ENCODE data around the gene FBXL15.

The FBXL15 gene

DNA sequence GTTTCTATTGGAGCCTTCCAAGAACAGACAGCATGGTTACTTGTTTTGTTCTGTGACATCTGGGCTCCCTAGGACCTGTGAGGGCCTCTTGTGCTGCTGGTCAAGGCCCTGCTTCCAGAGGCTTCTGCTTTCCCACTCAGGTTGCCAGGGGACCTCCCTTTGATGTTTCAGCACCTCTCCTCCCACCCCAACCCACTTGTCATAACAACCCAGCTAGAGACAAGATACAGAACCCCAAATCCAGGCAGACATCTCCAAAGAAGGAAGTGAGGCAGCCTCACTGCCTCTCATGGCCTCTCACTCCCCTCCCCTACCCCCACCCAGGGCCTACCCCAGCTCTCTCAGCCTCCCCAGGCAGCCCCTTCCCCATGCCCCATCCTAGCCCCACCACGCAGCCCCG is 13.8 kb upstream of the FBXL15 start:
- TF ChIP-seq, protein P1, sequence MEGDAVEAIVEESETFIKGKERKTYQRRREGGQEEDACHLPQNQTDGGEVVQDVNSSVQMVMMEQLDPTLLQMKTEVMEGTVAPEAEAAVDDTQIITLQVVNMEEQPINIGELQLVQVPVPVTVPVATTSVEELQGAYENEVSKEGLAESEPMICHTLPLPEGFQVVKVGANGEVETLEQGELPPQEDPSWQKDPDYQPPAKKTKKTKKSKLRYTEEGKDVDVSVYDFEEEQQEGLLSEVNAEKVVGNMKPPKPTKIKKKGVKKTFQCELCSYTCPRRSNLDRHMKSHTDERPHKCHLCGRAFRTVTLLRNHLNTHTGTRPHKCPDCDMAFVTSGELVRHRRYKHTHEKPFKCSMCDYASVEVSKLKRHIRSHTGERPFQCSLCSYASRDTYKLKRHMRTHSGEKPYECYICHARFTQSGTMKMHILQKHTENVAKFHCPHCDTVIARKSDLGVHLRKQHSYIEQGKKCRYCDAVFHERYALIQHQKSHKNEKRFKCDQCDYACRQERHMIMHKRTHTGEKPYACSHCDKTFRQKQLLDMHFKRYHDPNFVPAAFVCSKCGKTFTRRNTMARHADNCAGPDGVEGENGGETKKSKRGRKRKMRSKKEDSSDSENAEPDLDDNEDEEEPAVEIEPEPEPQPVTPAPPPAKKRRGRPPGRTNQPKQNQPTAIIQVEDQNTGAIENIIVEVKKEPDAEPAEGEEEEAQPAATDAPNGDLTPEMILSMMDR (IDR thresholded peaks at IDR 0.05; ENCODE audit: control insufficient read depth, extremely low read depth, insufficient read depth) = no peak
- DNase-seq (ENCODE audit: low read depth) = no peak
- no peak overlapping the region for H3K4me3 ChIP-seq (ENCODE audit: low read depth, low read length)

DNA sequence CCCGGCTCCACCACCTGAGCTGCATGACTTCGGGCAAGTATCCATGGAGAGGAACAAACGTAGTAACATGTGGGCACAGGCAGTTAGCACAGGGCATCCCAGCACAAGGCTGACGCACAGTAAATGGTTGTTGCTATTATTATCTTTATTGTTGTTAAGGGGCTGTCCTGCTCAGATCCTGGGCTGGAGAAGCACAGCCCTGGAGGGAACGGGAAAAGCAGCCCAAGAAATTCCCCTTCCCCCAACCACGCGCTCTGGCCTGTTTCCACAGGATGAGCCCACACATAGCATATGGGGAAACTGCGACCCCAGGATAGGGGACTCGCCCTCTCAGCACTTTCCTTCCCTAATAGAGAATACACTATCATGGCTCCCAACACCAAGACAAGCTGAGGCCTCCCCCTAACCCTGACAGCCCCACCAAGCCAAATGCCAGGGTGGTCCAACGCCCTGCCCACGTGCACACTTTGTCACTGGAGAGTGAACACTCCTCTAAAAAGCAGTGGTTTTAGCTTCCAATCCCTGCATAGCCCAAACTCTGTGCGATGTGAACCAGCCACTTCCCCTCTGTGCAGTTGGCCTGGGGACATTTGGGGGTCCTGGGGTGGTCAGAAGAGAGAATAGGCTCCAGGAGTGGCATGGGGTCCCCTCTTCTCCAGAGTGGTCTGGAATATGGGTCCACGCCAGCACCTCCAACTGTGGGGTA is 13.1 kb upstream of the FBXL15 start:
- TF ChIP-seq, protein P1 (IDR thresholded peaks at IDR 0.05; ENCODE audit: control insufficient read depth, extremely low read depth, insufficient read depth) = no peak
- no peak for DNase-seq (ENCODE audit: low read depth)
- H3K4me3 ChIP-seq (ENCODE audit: low read depth, low read length) = no peak overlapping the region

- DNase-seq (ENCODE audit: low read depth) = no peak
- no peak overlapping the region for H3K4me3 ChIP-seq (ENCODE audit: low read depth, low read length)
- TF ChIP-seq, protein P1 (IDR thresholded peaks at IDR 0.05; ENCODE audit: control insufficient read depth, extremely low read depth, insufficient read depth) = no peak
Observed at GRCh38 chr10:102408131-102408727, 12.4 kb upstream of the FBXL15 start.

- no peak overlapping the region for H3K4me3 ChIP-seq (ENCODE audit: low read depth, low read length)
- TF ChIP-seq, protein P1 (IDR thresholded peaks at IDR 0.05; ENCODE audit: control insufficient read depth, extremely low read depth, insufficient read depth) = no peak
- no peak for DNase-seq (ENCODE audit: low read depth)
Observed at GRCh38 chr10:102408728-102409603, 11.7 kb upstream of the FBXL15 start.

DNA sequence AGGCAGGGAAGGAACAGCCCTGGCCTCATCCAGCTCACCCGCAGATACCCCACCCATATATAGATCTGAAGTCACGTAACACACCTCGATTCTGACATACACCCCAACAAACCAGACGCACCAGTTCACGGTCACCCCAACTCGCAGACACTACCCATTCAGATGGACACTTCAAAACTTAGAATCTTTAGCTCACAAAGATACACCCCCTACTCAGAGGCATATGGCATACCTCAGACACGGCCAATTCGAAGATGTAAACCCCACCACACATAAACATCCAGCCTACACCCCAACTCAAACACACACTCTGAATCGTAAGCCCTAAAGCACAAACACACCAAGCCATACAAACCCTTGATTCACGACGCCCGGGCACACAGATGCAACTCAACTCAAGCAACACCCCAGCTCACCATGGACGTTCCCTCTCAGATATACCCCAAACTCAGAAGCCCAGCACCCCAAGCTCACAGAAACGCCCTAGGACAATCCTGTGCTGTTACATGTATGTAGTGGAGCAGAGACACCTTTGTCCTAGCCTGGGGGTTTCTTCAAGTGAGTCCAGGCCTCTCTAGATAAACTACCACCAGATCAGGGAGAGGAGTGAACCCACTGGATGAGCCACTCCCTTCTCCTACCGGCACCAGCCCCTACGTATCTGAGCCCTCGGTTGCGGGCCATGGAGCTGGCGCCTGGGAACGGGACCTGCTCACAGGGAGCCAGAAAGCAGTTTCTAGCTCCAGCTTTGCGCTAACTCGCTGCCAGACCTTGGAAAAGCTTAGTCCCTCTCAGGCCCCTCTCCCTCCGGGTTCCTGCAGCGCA is 10.8 kb upstream of the FBXL15 start:
- 0 out of 2 replicates have a peak overlapping the region, but pooled peaks have one; percentile 4 for H3K4me3 ChIP-seq (ENCODE audit: low read depth, low read length)
- TF ChIP-seq, protein P1 (IDR thresholded peaks at IDR 0.05; ENCODE audit: control insufficient read depth, extremely low read depth, insufficient read depth) = no peak
- DNase-seq (ENCODE audit: low read depth) = no peak

DNA sequence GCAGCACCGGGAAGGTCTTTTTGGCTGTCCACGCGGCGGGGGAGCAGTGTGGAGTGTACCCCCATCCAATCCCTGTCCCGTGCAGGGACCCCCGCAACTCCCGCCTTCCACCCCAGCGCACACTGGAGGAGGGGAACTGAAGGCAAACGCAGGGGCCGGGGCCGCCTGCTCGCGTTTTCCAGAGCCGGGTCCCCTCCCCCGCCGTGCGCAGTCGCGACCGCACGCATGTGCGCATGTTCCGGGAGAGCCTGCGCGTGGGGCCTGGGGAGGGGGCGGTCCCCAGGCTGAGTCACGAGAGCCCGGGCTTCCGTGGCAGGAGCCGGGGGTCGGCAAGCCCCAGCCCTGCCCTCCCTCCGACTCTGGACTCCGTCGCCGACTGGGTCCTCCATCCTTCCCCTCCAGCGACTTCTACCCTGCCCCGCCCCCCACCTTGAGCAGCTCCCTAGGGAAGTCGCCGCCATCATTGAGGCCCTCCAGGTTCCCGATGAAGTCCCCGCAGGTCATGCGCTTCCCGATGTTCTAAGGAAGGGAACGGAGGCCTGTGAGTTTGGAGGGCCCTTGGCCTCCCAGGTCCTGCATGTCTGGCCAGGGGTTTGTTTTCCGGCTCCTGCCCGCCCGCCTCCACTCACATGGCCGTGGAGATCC is 10.1 kb upstream of the FBXL15 start:
- H3K4me3 ChIP-seq (ENCODE audit: low read depth, low read length) = 0 out of 2 replicates have a peak overlapping the region, but pooled peaks have one; percentile 4
- TF ChIP-seq, protein P1 (IDR thresholded peaks at IDR 0.05; ENCODE audit: control insufficient read depth, extremely low read depth, insufficient read depth) = no peak
- no peak for DNase-seq (ENCODE audit: low read depth)

All from LNCaP clone FGC (cell line).